GM19193 (cell line): Measurements from ENCODE around the gene PTPN4.

Experiments used
- POLR2A ChIP-seq: IDR thresholded peaks from 4 replicates; pipeline ENCODE4 v1.6.1; 2011; ENCODE audit not compliant: insufficient read depth, insufficient read length; ENCODE audit errors: extremely low read depth

The PTPN4 gene

DNA sequence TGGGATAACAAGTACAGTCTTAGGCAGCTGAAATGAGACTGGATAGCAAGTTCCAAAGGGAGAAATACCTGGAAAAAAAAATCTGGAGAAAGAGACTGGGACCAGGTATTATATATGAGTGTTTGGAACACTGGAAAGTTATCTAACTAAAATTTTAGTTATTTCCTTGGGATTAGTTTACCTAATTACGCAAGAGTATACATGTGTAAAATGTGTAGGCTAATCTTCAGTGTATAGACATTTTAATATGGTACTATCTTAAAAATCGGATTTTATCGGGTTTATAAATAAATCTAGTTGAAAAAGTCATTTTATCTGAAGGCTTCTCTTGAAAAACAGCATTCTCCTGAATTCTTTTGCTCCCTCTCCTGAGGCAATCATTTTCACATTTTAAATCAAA, 257.1 kb downstream of the PTPN4 start:
- TF ChIP-seq POLR2A = no peak

GRCh38 chr2:120017201-120017600, 257.5 kb downstream of the PTPN4 start:
- no peak for TF ChIP-seq POLR2A

GRCh38 chr2:120018549-120018948, 258.8 kb downstream of the PTPN4 start:
- TF ChIP-seq POLR2A = no peak

- no peak for TF ChIP-seq POLR2A
These were observed 260.8 kb downstream of the PTPN4 start for GRCh38 chr2:120020554-120020953.

GRCh38 chr2:120026890-120027289, 267.2 kb downstream of the PTPN4 start:
- TF ChIP-seq POLR2A = no peak

DNA sequence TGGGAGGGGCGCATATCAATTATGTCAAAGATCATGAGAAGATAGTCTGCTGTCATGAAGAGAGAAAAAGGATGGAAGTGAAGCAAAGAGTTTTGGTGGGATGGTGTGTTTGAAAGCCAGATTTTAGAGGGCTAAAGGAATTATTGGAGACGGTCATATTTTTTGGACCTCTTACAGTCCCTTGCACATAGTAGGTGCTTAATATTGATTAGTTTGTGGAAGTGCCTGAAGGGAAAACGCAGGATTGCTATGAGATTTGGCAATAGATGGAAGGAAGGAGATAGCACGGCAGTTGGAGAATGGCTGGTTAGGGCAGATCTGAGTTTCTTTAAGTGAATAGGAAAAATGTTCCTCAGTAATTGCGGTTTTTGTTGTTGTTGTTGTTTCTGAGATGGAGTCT, 269.1 kb downstream of the PTPN4 start:
- TF ChIP-seq POLR2A = no peak

DNA sequence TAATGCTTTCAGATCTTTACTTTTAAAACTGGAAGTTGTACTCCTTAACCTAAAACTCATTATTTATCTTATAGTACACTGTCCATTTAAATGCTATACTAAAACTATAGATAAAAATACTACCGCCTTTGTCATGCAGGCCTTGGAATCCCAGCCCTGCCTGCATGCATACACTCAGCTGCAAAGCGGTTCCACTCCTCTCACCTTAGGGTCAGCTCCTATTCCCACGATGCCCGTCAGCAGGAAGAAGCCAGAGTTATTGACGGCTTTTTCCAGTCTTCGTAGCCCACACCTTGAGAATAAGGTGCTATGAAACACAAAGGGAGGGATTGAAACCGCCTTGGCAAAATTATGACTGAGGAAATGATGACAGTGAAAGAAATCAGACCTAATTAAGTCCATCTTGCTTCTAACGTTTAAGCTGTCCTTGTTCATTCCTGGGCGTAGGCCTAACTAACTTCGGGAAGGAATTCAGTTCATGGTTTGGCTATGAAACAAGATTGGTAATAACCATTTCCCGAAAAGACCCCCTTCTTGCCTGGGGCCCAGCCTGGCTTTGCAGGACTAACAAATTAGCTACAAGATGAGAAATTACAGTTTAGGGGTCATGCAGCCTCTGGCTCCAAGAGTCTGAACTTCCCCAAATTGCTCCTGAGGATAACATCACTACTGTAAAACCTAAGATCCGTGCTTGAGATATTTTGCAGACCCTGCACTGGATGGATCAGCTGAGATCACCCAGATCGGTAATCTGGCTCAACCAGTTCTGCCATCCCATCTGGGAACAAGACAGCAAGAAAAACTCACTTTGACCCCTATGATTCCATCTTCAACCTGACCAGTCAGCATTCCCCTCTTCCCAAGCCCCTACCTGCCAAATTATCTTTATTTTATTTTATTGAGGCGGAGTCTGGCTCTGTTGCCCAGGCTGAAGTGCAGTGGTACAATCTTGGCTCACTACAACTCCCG, 270.2 kb downstream of the PTPN4 start:
- no peak for TF ChIP-seq POLR2A

DNA sequence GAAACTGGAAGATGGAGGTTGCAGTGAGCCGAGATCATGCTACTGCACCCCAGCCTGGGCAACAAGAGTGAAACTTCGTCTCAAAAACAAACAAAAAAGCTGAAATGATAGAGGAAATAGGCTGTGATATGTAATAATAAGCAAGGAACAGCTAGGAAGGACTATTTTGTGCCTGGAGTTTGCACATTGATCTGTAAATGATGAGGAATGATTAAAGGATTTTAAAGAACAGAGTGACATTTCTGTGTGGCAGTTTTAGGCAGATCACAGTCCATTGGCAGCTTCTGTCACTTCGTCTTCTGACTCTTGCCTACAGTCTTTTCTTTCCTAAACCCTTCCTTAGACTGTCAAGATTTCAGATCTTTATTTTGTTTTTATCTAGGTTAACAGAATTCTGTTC, 272.6 kb downstream of the PTPN4 start:
- TF ChIP-seq POLR2A = no peak
